GM19025 (cell line): Measurements from ENCODE around the gene HIGD2A.

Experiments used
- ATAC-seq: cut with Tn5 transposase; IDR thresholded peaks from one replicate; pipeline ENCODE4 v1.9.1; 2021; ENCODE audit warnings: mild to moderate bottlenecking, low read depth, moderate library complexity; ENCODE audit not compliant: unreplicated experiment

The HIGD2A gene

DNA sequence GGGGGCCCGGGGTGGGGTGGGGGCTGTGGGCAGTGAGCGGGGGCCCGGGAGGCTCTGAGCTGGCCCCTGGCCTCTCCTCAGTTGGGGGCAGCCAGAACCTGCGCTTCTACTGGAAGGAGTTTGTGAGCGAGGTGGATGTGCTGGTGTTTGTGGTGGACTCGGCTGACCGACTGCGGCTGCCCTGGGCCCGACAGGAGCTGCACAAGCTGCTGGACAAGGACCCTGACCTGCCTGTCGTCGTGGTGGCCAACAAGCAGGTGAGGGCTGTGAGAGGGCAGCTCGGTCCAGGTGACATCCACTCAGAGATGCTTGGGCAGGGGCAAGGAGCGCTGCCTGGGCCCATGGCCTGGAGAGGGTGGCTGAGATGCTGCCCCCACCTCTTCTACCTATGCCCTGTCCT, 19.8 kb upstream of the HIGD2A start:
- ATAC-seq, result no peak

DNA sequence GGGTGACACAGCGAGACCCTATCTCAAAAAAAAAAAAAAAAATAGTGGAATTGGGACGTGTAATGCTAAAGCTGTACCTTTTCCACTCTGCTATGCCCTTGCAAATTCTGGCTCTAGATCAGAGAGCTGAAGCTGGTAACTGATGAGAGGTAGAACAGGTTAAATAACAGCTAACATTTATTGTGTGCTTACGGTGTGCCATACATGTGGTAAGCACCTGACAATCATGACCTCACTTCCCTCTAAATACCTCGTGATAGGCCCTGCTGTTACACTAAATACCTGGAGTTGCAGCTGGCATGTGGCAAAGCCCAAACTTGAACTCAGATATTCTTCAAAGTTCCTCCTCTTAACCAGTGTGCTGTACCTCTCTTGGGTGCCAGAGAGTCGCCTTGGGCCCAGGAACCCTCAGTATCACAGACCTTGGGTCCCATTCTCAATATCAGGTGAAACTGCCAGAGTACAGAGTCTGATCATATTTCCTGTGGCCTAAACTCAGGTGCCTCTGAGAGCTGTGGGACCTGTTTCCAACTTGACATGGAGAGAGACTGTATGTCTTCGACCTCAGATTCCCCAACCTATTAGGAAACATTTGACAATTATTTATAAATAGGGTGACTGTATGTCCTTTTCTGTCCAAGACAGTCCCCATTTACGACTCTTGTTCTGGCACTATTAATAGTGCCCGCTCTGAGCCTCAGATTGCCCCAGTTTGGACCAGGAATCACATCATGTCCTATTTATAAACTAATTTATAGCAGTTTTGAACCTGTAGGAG, 18.4 kb upstream of the HIGD2A start:
- ATAC-seq, result no peak

DNA sequence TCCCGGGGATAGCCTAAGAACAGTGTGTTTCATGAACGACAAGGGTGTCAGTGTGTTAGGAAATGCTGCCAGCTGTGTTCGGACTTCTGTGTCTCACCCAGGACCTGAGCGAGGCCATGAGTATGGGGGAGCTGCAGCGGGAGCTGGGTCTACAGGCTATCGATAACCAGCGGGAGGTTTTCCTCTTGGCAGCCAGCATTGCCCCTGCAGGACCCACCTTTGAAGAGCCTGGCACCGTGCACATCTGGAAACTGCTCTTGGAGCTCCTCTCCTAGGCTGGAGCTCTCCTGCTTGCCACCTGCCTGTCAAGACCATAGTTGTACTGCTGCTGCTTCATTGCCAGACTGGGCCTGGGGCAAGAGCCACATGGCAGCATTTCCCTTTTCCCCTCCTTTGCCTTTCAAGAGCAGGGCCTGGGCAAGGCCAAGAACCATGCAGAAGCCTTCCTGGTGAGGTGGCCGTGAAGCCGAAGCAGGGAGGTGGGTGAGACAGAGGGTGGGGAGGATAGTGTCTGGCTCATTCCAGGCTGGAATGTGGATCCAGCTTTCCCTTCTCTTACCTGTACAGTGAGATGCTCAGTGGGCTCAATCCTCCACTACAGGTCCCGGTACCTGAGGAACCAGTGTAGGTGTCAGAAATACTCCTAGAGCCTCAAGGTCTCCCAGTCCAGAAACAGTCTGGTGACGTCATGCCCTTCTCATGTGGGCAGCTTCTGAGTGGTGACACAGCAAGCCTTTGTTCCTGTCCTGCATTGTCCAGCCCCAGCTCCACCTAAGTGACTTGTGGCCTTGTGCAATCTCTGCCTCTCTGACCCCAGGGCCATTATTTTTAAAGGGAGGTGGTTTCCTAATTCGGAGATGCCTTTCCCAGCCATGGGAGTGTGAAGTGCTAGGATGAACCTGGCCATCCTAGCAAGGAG, 16.7 kb upstream of the HIGD2A start:
- ATAC-seq, result no peak

DNA sequence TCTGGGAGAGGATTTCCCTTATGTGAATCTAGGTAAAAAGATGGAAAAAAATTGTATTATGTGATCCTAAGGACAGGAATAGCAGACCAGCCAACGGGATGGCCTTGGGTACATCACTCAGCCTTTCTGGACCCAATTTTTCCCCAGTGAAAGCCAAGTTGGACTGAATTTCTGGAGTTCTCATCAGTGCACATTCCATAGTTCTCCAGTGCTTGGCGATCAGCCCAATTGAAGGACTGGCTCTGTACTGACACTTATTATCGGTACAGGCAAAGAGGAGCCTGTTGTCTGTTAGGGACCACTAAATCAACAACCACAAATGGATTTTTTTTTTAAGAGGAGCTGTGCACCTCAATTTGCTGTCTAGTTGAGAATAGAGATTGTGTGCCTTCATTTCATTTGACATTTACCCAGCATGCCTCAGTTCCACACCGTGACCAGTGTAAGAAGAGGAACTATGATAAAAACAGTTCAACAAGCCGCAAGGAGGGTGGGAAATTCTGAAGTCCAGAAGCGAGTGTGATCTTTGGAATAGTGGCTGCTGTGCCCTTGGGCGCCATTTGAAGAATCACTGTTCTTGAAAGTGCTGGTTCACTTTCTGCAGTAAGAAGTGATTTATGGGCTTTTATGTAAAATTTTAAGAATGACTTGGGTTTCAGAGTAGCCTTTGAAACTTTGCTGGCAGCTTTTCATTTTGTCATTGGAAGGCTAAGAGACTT, 15.3 kb upstream of the HIGD2A start:
- no peak for ATAC-seq

DNA sequence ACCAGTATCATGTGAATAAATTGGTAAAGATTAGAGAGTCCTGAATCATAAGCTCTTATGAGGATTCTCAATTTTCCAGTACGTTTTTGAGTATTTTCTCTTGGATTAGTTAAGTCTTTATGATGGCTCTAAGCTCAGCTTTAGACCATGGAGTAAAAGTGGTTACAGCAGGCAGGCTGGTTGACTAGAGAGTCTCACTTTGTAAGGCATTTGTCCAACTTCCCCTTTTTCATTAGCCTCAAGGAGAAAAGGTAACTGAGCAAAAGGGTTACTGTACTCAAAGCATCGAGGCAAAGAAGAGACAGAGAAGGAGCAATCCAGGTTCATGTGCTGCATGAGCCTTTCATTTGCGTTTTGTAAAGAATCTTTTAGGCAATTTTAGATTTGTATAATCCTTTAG, 8.7 kb upstream of the HIGD2A start:
- no peak for ATAC-seq

DNA sequence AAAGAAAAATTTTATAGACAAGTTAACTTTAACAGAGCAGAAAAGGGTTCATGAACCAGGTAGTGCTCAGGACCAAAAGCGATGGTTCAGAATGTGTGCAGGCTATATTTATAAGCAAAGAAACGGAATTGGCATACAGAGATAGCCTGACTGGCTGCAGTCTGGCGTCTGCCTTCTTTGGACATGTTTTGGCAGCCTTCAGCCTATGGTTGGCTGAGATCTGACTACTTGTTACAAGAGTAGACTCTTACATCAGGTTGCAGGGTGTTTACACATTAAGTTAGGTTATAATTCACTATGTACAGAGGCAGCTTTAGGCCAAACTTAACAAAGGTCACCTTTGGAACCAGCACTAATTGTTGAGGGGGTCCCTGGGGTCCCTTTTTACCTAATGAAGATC, 7.1 kb upstream of the HIGD2A start:
- ATAC-seq, result no peak

DNA sequence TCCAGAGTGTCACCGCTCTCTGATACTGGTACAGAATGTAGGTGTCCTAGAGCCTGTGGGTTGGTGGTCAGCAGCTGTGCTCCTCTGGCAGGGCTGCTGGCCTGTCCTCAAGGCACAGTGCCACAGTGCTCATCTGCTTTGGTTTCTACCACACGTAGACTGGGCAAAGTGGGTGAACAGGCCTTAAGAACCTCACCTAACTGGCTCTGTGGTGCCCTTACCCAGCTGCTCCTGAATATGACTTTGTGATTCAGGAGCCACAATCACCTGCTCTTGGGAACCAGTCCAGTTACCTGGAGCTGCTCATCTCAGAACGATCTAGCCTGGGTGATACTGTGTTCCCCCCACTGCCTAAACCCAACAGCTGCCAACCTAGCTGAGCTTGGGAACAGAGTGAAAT, 6.6 kb upstream of the HIGD2A start:
- no peak for ATAC-seq

DNA sequence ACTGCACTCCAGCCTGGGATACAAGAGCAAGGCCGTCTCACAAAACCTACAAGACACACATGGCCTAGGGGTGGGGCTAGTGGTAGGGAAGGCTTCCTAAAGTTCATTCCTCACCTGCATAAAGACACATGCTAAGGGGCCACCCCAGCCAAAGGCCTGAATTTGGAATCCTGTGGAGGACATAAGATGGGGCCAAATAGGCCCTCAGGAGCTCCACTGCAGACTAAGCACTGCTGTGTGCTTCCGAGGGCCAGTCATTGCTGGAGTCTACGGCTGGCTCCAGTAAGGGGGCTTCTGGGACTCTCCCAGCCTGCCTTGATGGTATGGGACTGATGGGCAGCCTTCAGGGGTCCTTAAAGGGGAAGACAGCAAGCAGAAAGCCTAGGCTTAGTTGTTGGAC, 5.8 kb upstream of the HIGD2A start:
- ATAC-seq, result no peak

DNA sequence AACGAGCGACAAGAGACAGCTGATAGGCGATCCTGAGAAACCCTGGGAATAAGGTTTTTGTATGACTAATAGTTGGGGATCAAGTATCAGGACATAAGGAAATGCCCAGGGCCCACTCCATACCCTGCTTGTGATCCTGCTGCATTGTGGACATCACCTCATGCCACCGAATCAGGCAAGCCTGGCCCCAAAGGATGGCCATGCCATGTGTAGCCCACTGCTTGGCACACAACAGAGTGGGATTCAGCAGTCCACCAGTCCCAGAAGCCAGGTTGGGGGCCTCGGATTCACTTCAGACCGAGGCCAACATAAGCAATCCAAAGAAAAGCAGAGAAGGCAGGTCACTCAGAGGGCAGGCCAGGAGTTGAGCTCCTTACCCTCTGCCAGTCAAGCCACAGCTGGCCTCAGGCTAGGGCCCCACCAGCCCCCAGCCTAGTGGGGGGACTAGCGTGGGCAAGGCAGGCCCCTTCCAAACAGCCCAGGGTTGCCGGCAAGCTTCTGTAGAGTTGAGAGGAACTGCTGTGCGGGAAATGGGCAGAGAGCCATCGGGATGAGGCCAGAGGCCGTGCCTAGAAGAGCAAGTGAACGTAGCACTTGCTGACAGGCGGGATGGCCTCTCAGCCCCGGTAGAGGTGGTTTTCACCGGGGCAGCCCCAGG, 5.2 kb upstream of the HIGD2A start:
- ATAC-seq, result no peak

DNA sequence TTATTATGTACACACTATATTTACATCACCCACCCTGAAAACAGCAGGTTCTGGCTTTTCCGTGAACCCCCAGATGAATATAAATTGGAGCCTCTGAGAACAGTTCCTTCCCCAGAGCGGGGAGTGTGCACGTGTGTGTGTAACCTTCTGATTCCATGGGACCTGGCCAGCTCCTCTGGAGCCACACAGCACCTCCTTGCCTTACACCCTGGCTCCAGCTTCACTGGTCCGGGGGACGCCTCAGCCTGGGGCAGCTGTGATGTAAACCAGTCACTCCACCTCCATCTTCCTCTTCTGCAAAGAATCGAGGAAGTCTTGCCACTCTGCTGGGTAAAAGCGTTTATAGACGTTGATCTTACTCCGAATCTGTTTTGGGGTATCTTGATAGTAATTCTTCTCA, 4.6 kb upstream of the HIGD2A start:
- ATAC-seq, result no peak

DNA sequence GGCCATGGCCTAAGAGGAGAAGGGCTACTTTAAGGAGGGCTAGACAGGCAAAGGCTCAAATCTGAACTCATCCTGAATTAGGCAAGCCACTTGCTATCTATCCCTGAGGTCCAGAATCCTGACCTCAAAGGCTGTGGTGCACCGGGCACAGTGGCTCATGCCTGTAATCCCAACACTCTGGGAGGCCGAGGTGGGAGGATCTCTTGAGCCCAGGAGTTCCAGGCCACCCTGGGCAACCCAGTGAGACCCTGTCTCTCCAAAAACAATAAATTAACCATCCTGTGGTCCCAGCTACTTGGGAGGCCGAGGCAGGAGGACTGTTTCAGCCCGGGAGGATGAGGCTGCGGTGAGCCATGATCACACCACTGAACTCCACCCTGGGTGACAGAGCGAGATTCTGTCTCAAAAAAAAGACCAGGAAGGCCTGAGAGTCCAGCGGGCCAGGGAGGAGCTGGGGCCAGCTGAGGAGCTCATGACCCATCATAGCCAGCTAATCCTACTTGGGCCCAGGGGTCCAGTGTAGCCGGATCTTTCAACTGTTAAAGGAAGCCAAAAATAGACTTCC, 4.1 kb upstream of the HIGD2A start:
- ATAC-seq, result no peak

DNA sequence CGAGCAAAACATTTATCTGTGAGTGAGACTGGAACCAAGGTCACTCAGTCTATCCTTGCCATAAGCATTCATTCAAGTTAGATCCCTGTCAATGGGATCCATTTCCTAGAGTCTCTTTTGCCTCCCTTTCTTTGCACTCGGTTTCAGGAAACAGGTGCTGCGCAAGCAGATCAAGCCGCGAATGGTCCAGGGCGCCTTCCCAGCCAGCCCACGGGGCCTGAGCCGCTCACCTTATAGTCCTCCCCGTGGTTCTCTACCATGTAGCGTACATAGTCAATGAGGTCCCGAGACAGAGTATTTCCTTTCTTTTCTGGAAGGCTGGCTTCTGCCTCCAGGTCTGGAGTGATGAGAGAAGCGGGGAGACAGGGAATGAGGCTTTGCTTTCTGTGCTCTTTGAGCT, 3.6 kb upstream of the HIGD2A start:
- no peak for ATAC-seq

DNA sequence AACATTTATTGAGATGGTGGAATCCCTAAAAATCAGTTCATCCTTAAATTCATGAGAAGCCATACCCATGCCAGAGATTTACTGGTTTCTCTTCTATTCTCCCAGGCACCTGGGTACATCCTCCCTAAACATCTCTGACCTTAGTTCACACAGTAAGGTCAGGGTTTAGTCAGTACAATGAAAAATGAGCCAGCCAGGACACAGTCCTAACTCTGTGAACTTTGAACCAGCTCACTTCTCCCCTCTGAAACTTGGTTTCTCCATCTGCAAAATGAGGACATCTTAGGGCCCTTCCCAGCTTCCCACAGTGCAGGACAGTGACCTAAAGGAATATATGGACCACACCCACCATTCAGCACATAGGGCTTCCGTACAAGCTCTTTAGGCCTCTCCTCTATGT, 2.1 kb upstream of the HIGD2A start:
- ATAC-seq, result no peak

DNA sequence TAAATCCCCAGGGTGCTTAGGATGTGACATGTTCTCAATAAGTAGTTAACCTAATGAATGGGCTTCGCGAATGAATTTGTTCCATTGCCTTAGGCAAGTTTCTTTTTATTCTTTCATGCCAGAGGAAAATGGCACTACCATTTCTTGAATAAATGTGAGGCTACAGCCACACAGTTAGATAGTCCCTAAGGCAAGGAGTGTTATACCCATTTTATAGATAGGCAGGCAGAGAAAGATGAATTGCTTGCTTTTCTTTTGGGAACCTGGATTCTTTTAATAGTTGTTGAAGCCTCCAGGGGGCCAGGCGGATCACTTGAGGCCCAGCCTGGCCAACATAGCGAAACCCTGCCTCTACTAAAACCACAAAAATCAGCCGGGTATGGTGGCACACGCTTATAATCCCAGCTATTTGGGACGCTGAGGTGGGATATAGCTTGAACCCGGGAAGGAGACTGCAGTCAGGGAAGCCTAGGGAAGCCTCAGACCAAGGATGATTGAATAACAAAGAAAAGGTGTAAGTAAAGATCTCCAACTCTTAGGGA, 1.1 kb upstream of the HIGD2A start:
- no peak for ATAC-seq

DNA sequence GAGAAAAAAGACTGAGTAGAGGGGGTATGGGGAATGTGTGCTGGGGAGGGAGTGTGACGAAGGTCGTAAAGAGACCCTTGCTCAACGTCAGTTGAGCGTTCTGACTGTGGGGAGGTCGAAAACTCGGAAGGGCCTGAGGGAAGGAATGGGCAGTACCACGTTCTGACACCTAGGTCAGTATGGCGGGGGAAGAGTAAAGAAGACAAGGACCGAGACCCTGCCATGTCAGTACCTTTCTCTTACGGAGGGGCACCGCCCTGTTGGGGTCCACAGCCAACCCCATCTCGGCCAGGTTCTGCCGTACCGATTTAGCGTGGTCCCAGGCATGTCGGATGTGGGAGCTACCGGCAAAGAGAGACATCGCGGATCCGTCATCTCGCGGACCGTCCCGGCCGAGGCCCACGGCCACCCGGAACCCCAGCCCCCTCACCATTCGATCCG, 528 bp upstream of the HIGD2A start:
- ATAC-seq, result no peak

DNA sequence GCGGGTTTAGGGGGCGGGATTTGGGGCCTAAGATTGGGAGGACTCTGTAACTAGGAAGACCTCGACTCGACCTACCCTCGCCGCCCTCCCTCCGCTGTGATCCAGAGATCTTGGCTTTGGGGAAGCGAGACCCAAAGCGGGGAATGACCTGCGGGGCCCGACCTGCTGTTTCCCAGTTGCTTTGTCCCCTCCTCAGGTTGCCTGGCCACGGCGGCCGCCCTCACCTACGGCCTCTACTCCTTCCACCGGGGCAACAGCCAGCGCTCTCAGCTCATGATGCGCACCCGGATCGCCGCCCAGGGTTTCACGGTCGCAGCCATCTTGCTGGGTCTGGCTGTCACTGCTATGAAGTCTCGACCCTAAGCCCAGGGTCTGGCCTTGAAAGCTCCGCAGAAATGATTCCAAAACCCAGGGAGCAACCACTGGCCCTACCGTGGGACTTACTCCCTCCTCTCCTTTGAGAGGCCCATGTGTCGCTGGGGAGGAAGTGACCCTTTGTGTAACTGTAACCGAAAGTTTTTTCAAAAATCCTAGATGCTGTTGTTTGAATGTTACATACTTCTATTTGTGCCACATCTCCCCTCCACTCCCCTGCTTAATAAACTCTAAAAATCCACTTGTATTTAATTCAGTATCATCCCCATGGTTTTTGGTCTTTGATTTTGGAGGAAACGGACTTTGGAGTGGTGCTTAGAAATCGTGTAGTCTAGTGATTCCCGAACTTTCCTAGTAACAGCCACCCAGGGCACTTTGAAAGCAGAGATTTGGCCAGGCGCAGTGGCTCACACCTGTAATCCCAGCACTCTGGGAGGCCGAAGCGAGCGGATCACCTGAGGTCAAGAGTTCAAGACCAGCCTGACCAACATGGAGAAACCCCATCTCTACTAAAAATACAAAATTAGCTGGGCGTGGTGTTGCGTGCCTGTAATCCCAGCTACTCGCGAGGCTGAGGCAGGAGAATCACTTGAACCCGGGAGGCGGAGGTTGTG, 878 bp downstream of the HIGD2A start:
- peak; percentile 26 for ATAC-seq

DNA sequence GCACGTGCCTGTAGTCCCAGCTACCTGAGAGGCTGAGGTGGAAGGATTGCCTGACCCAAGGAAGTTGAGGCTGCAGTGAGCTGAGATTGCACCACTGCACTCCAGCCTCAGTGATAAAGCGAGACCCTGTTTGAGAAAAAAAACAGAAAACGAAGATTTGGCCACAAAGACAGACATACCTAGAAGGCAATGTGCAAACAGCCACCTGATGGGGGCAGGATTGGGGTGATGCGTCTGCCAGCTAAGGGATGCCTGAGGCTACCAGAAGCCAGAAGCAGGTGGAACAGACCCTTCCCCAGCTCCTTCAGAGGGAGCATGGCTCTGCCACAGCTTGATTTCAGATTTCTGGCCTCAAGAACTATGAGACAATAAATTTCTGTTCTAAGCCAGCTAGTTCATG, 2.9 kb downstream of the HIGD2A start:
- ATAC-seq, result no peak

DNA sequence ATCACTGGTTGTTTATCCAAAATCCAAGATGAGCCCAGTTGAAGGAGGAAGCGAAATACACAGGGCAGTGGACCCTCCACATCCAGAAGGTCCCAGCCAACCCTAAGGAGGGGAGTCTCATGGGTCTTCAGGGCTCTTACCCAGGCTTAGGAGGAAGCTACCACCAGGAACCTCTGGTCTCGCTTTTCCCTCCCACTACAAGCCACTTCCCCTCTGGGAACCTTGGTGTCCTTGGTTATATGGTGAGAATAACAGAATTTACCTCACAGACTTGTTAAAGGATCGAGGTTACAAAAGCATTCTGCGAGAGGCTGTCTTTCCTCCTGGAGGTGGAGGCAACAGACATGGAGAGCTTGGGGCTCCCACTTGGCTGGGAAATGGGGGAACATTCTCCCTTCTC, 3.4 kb downstream of the HIGD2A start:
- no peak for ATAC-seq

DNA sequence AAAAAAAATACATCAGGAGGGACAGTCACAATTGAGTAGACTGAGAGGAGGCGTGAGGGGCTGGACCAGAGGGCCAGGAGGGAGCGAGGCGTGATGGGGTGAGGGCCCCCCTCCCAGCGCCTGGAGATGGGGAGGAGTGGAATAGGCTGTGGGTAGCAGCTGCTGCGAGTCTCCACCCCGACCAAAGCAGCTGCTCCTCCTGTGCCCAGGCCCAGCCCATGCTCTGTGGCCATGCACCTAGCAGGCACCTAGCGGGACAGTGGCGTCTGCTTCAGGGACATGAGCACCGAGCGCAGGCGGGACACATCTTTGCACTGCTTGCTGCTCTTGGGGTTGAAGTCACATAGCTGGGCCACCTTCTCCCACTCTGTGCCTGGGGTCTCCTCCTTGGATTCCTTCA, 4.0 kb downstream of the HIGD2A start:
- ATAC-seq, result no peak
